MM.1S (cell line): ENCODE measurements around the gene DUSP12.

Experiments used
- DNase-seq: peaks from one replicate; pipeline ENCODE4 v3.0.0-alpha.2; 2015
- H2AFZ ChIP-seq: fragments of 300-600 bp; sonication (generic); 2 replicates; pipeline ENCODE4 v1.6.0; 2016; ENCODE audit warnings: antibody characterized with exemption, low read length
- H3F3A ChIP-seq: fragments of 300-600 bp; sonication (generic); 2 replicates; pipeline ENCODE4 v1.6.1; 2016; ENCODE audit warnings: mild to moderate bottlenecking, antibody characterized with exemption, low read length, moderate library complexity, mixed read lengths; ENCODE audit not compliant: insufficient read depth
- H3K27ac ChIP-seq: fragments of 300-600 bp; sonication (generic); 2 replicates; pipeline ENCODE4 v1.5.1; 2016; ENCODE audit warnings: mild to moderate bottlenecking, low read length
- H3K27me3 ChIP-seq: fragments of 300-600 bp; sonication (generic); replicated peaks from 2 replicates; pipeline ENCODE4 v1.6.0; 2016; ENCODE audit warnings: low read length; ENCODE audit not compliant: insufficient read depth
- H3K36me3 ChIP-seq: fragments of 300-600 bp; sonication (generic); replicated peaks from 2 replicates; pipeline ENCODE4 v1.6.1; 2016; ENCODE audit warnings: mild to moderate bottlenecking, low read length, mixed read lengths; ENCODE audit not compliant: insufficient read depth
- H3K4me1 ChIP-seq: fragments of 300-600 bp; sonication (generic); 2 replicates; pipeline ENCODE4 v1.6.1; 2016; ENCODE audit warnings: low read length, mixed read lengths
- H3K4me2 ChIP-seq: fragments of 300-600 bp; sonication (generic); 2 replicates; pipeline ENCODE4 v1.6.0; 2016; ENCODE audit warnings: low read depth, low read length
- H3K4me3 ChIP-seq: fragments of 300-600 bp; sonication (generic); 2 replicates; pipeline ENCODE4 v1.5.1; 2016; ENCODE audit warnings: low read length, mixed read lengths
- H3K79me2 ChIP-seq: fragments of 300-600 bp; sonication (generic); 2 replicates; pipeline ENCODE4 v1.6.1; 2016; ENCODE audit warnings: mixed run types, low read length, mixed read lengths
- H3K9ac ChIP-seq: fragments of 300-600 bp; sonication (generic); 2 replicates; pipeline ENCODE4 v1.6.1; 2016; ENCODE audit warnings: low read length, mixed read lengths
- H3K9me2 ChIP-seq: fragments of 300-600 bp; sonication (generic); replicated peaks from 2 replicates; pipeline ENCODE4 v1.6.1; 2016; ENCODE audit warnings: mild to moderate bottlenecking, low read length, mixed read lengths; ENCODE audit not compliant: insufficient read depth
- H3K9me3 ChIP-seq: fragments of 300-600 bp; sonication (generic); replicated peaks from 2 replicates; pipeline ENCODE4 v1.6.1; 2016; ENCODE audit warnings: mild to moderate bottlenecking, low read length, mixed read lengths; ENCODE audit not compliant: insufficient read depth
- H4K20me1 ChIP-seq: fragments of 300-600 bp; sonication (generic); 2 replicates; pipeline ENCODE4 v1.6.1; 2016; ENCODE audit warnings: mild to moderate bottlenecking, low read length, moderate library complexity, mixed read lengths; ENCODE audit not compliant: insufficient read depth
- CTCF ChIP-seq: fragments of 300-600 bp; sonication (generic); IDR thresholded peaks from 2 replicates; pipeline ENCODE4 v1.5.1; 2016; ENCODE audit warnings: antibody characterized with exemption, low read length, mixed read lengths
- EZH2 ChIP-seq: fragments of 300-600 bp; sonication (generic); optimal IDR thresholded peaks from 2 replicates; pipeline ENCODE3; 2017; ENCODE audit warnings: low read depth, mild to moderate bottlenecking, antibody characterized with exemption, low read length, mixed read lengths
- EZH2phosphoT487 ChIP-seq: fragments of 300-600 bp; sonication (generic); IDR thresholded peaks from 2 replicates; pipeline ENCODE4 v1.6.1; 2018; ENCODE audit warnings: antibody characterized with exemption, low read length

Gene DUSP12

GRCh38 chr1:161773791-161774190 is 24.2 kb downstream of the DUSP12 start:
- Histone ChIP-seq H3K9me2 (no peaks in the 10 kb centered on the region), H3K27me3 (no peaks in the 10 kb centered on the region), H3K4me2 (peak overlapping the region; percentile 28), H4K20me1 (no peaks in the 10 kb centered on the region), H3K27ac (peak overlapping the region; percentile 74), H3K79me2 (peaks cover 96% of the 10 kb centered on the region), H2AFZ (no peak overlapping the region), H3K36me3 (no peaks in the 10 kb centered on the region), H3F3A (peaks cover 56% of the 10 kb centered on the region), H3K4me3 (no peak overlapping the region), H3K4me1 (peaks cover 70% of the 10 kb centered on the region), H3K9me3 (no peaks in the 10 kb centered on the region), H3K9ac (peak overlapping the region; percentile 3; the same call in 1 of the 2 replicates)
- TF ChIP-seq EZH2 = no peak
- no peak for DNase-seq

DNA sequence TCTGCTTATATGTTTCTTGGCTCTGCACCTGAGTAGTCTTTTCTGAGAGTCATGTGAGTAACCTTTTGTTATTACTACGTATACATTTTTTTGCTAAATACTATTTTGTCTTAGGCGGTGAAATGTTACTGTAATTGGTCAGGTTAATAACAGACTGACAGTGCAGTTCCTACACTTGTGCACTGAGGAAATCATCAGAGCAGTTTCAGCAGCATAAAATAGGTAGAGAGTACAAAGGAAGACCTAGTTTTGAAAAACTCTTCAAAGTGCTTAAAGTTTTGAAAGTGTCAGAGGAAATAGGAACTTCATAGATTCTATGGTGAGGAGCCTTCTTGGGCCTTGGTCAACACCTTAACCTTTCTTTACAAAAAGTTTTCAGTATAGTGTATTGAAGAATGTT is 27.7 kb downstream of the DUSP12 start:
- Histone ChIP-seq H3K9ac (peak overlapping the region; percentile 21; the same call in 1 of the 2 replicates), H3K4me3 (peak overlapping the region; percentile 27), H3K4me2 (peak overlapping the region; percentile 64), H3K79me2 (peaks cover 90% of the 10 kb centered on the region), H3F3A (peaks cover 38% of the 10 kb centered on the region), H4K20me1 (no peaks in the 10 kb centered on the region), H2AFZ (no peak overlapping the region), H3K4me1 (peaks cover 66% of the 10 kb centered on the region), H3K36me3 (no peaks in the 10 kb centered on the region), H3K27me3 (no peaks in the 10 kb centered on the region), H3K9me2 (no peaks in the 10 kb centered on the region), H3K9me3 (no peaks in the 10 kb centered on the region), H3K27ac (peak overlapping the region; percentile 75)
- peak; percentile 69 for DNase-seq
- TF ChIP-seq EZH2phosphoT487 (no peak), EZH2 (no peak), CTCF (no peak)

- Histone ChIP-seq H3K79me2 (peaks cover 94% of the 10 kb centered on the region), H3K9me2 (no peaks in the 10 kb centered on the region), H2AFZ (no peak overlapping the region), H3K4me2 (no peak overlapping the region), H4K20me1 (no peaks in the 10 kb centered on the region), H3F3A (peaks cover 29% of the 10 kb centered on the region), H3K36me3 (no peaks in the 10 kb centered on the region), H3K4me3 (no peak overlapping the region), H3K27me3 (no peaks in the 10 kb centered on the region), H3K9ac (no peak overlapping the region), H3K9me3 (no peaks in the 10 kb centered on the region), H3K27ac (peak overlapping the region; percentile 75; the same call in 1 of the 2 replicates), H3K4me1 (peaks cover 65% of the 10 kb centered on the region)
- no peak for DNase-seq
- no peak for TF ChIP-seq EZH2
- no peak for TF ChIP-seq CTCF
- no peak for TF ChIP-seq EZH2phosphoT487
Observed at GRCh38 chr1:161778522-161778921, 28.9 kb downstream of the DUSP12 start.

DNA sequence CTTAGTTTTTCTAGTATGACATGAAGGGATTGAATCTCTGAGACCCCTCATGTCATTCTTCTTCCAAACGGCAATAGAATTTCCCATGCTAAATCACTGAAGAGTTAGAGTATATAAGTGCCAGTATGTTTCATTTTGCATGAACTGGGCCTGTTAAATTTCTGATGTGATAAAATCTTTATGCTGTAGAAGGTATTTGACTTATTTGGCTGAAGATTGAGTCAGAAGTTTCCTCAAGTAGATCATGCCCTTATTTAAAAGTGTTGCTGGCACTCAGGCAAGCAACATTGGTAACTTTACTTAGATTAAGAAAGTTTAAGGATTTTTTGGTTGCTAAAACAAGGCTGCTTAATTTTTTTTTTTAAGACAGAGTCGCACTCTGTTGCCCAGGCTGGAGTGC is 29.8 kb downstream of the DUSP12 start:
- TF ChIP-seq CTCF (no peak), EZH2phosphoT487 (no peak), EZH2 (no peak)
- peaks cover 62% of the 10 kb centered on the region for H3K4me1 ChIP-seq
- no peak overlapping the region for H2AFZ ChIP-seq
- H3K4me2 ChIP-seq = no peak overlapping the region
- H4K20me1 ChIP-seq = no peaks in the 10 kb centered on the region
- H3K9ac ChIP-seq = no peak overlapping the region
- H3F3A ChIP-seq = peaks cover 24% of the 10 kb centered on the region
- H3K4me3 ChIP-seq = no peak overlapping the region
- no peaks in the 10 kb centered on the region for H3K9me3 ChIP-seq
- H3K27ac ChIP-seq = no peak overlapping the region
- no peak for DNase-seq
- H3K79me2 ChIP-seq = peaks cover 86% of the 10 kb centered on the region
- H3K27me3 ChIP-seq = no peaks in the 10 kb centered on the region
- H3K36me3 ChIP-seq = no peaks in the 10 kb centered on the region
- no peaks in the 10 kb centered on the region for H3K9me2 ChIP-seq
